ENCODE results near the gene FANCC.
"Not testable (repeated sequence)": the region's sequence is repeated elsewhere in the genome, so short reads cannot be mapped to it uniquely, and the experiment has no call there.

FANCC gene

DNA sequence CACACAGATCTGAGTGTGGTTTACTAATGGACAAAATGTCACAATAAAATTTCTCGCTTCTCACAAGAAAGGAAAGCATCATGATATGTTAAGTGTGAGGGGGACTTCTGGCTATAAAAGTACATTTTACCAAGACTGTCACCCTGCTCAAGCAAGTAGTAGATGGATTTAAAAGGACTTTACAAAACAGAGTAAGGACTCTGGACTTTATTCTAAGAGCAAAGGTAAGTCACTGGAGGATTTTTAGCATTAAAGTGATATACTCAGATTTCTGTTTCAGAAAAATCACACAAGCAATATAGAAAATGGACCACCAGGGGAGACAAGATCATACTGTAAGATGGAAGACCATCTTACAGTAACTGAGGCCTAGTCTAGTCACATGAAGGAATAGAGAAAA is 19.7 kb downstream of the FANCC start:
- DNase-seq (ENCODE audit: low read depth), result no peak
- TF ChIP-seq CTCF (conservative IDR thresholded peaks at IDR 0.05; ENCODE audit: low read depth, low read length), result no peak
- H3K4me3 ChIP-seq (ENCODE audit: low read length), result no peak overlapping the region

DNA sequence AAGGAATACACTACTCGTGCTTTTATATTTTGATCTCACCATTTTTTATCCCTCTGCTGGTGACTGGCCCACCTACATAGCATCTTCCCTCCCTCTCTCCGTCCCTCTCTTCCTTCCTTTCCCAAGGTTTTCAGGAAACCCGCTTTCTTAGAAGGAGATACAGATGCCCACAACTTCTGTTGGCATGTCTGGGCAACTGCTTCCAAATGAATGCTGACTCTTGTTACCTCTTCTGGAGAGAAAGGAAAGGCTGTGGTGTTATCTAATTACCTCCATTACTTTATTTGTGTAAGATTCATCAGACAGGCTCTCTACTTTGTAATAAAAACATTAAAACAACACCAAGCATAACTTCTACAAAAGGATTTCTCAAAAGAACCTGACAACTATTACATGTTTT is 20.2 kb downstream of the FANCC start:
- DNase-seq (ENCODE audit: low read depth), result no peak
- H3K4me3 ChIP-seq (ENCODE audit: low read length), result no peak overlapping the region
- no peak for TF ChIP-seq CTCF (conservative IDR thresholded peaks at IDR 0.05; ENCODE audit: low read depth, low read length)

- DNase-seq (ENCODE audit: low read depth), result no peak
These were observed 20.7 kb downstream of the FANCC start for GRCh38 chr9:95296761-95297160.

DNA sequence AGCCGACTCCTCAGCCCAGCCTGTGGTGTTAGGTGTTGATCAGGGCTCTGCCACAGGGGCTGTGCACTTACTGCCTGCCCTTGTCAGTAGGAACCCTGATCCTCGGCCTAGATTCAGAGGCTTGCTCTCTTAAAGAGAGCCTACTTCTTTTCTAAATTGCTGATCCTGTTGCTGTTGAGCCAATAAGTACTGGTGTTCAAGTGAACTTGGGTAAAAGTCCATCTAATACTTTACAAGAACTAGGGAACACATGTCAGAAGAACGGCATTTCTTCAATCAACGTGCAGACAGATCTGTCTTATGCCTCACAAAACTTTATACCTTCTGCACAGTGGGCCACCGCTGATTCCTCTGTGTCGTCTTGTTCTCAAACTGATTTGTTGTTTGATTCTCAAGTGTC is 24.2 kb downstream of the FANCC start:
- H3K4me3 ChIP-seq (ENCODE audit: low read length); DNase-seq (ENCODE audit: low read depth): not testable (repeated sequence)

More at GRCh38 chr9:95296761-95297160, 20.7 kb downstream of the FANCC start:
- H3K4me3 ChIP-seq (ENCODE audit: low read length), result no peak overlapping the region
- no peak for TF ChIP-seq CTCF (conservative IDR thresholded peaks at IDR 0.05; ENCODE audit: low read depth, low read length)

- no peak for TF ChIP-seq CTCF (conservative IDR thresholded peaks at IDR 0.05; ENCODE audit: low read depth, low read length)
- H3K4me3 ChIP-seq (ENCODE audit: low read length), result no peak overlapping the region
- no peak for DNase-seq (ENCODE audit: low read depth)
These were observed 25.3 kb downstream of the FANCC start for GRCh38 chr9:95292226-95292625.

DNA sequence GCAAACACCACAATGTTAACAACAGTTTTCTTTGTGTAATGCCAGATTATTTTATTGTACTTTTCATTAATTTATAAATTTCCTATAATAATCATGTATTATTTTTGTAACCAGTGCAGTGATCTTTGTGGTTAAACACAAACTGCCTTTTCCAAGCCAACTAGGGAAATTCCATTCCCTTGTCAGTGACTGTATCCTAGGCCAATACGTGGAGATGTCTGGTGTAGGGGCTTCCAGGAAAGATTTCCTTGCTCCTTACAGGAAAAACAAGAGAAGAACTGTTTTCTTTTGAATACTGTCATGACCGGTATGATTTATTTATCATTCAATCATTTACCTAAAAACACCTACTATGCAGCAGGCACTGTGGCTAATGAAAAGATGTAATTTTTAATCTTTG is 31.4 kb downstream of the FANCC start:
- TF ChIP-seq CTCF (conservative IDR thresholded peaks at IDR 0.05; ENCODE audit: low read depth, low read length), result no peak
- no peak overlapping the region for H3K4me3 ChIP-seq (ENCODE audit: low read length)
- no peak for DNase-seq (ENCODE audit: low read depth)

DNA sequence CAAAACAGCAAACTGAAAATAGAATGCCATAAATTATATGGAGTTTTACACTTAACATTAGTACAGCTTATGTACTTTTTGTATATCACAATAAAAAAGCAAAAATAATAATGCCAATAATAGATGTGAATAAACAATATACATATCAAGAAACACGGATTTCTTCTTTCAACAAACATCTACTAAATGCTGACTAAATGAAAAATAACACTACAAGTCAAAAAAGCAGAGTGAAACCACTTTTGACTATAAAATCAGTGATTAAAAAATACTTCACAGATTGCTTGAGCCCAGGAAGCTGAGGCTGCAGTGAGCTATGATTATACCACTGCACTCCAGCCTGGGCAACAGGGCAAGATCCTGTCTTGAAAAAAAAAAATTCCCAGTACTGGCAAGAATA is 32.2 kb downstream of the FANCC start:
- TF ChIP-seq CTCF (conservative IDR thresholded peaks at IDR 0.05; ENCODE audit: low read depth, low read length), result no peak
- no peak overlapping the region for H3K4me3 ChIP-seq (ENCODE audit: low read length)
- no peak for DNase-seq (ENCODE audit: low read depth)

Measured in retinal pigment epithelial cell (primary cell).